ENCODE data around the gene DPP6.

DNA sequence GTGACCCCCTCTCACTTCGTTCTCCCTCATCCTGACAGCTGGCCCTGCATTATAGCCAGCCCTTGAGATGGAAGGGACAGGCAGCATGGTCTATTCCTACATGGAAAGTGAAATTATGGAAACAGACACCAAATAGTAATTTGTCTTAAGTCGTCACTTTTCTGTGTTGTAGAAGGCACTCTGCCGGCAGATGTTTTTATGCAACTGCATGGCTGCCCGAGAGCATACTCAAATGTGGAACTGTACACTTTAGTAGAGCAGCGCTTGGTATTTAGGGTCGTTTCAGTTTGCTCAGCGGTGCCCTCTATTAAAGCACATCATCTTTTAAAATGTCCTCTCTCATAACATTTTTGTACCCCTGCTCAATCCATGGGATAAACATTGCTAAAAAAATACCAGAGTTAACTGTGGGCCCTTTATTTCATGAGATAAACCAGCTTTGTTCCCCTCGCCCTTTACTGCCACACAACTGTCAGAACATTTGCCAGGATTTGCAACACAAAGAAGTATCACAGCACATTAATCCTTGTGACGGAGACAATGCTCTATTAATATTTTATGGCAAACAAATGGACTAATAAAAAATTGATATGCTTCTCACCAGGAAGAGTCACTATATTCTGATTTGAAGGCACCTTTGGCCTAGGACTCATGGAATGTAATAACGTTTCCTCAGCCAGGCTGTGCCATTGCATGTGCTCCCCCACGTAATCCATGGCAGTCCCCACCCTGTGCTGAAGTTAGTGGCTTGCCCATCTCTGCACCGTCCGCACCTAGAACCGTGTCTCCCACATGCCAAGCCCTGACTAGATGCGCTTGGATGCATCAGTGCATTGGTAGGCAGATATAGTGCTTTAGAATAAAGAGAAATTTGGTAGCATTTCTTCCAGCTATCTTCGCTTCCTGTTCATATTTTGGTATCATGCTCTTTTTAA, 729.4 kb downstream of the DPP6 start:
- TF ChIP-seq RFX5 (IDR thresholded peaks at IDR 0.05; ENCODE audit: borderline replicate concordance, low read depth, low read length) (no peak), POLR2A (IDR thresholded peaks at IDR 0.05; ENCODE audit: control extremely low read depth in 1 of 2, low read depth in 2 of 2, low read length in 2 of 2) (no peak), GTF2F1 (IDR thresholded peaks at IDR 0.05; ENCODE audit: borderline replicate concordance, low read depth, low read length) (no peak), EZH2 (IDR thresholded peaks at IDR 0.05; ENCODE audit: low read depth, low read length, severe bottlenecking) (no peak), PHF8 (conservative IDR thresholded peaks at IDR 0.05; ENCODE audit: low read depth, low read length) (no peak)
- TF ChIP-seq, protein P1, sequence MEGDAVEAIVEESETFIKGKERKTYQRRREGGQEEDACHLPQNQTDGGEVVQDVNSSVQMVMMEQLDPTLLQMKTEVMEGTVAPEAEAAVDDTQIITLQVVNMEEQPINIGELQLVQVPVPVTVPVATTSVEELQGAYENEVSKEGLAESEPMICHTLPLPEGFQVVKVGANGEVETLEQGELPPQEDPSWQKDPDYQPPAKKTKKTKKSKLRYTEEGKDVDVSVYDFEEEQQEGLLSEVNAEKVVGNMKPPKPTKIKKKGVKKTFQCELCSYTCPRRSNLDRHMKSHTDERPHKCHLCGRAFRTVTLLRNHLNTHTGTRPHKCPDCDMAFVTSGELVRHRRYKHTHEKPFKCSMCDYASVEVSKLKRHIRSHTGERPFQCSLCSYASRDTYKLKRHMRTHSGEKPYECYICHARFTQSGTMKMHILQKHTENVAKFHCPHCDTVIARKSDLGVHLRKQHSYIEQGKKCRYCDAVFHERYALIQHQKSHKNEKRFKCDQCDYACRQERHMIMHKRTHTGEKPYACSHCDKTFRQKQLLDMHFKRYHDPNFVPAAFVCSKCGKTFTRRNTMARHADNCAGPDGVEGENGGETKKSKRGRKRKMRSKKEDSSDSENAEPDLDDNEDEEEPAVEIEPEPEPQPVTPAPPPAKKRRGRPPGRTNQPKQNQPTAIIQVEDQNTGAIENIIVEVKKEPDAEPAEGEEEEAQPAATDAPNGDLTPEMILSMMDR (IDR thresholded peaks at IDR 0.05; ENCODE audit: control extremely low read depth in 1 of 3, insufficient read depth in 1 of 3, low read depth in 1 of 3, low read length in 3 of 3): no peak
- TF ChIP-seq, protein P2, sequence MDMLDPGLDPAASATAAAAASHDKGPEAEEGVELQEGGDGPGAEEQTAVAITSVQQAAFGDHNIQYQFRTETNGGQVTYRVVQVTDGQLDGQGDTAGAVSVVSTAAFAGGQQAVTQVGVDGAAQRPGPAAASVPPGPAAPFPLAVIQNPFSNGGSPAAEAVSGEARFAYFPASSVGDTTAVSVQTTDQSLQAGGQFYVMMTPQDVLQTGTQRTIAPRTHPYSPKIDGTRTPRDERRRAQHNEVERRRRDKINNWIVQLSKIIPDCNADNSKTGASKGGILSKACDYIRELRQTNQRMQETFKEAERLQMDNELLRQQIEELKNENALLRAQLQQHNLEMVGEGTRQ (IDR thresholded peaks at IDR 0.05; ENCODE audit: low read length): no peak
